Peyer's patch (tissue), 4 donors: ENCODE measurements around the gene SIRPB2.

Experiments used
- CTCF ChIP-seq, 6 experiments: fragments of 450-650 bp in 4 of 6; fragments of 200-600 bp in 2 of 6; sonication (generic) in 1 of 6; IDR thresholded peaks; one replicate each; pipeline ENCODE4 v1.5.1; 2017 to 2019; ENCODE audit warnings: antibody characterized with exemption in 6 of 6, mild to moderate bottlenecking in 3 of 6, moderate library complexity in 1 of 6
- POLR2A ChIP-seq, 2 donors: fragments of 450-650 bp; IDR thresholded peaks; one replicate each; pipeline ENCODE4 v1.5.1; 2017; ENCODE audit warnings: antibody characterized with exemption in 2 of 2, mild to moderate bottlenecking in 2 of 2, moderate library complexity in 2 of 2

- TF ChIP-seq CTCF (IDR thresholded peaks at IDR 0.05) (no peak), POLR2A (IDR thresholded peaks at IDR 0.05) (no peak)
Observed at GRCh38 chr20:1429143-1429728, 62.0 kb downstream of the SIRPB2 start.
